ENCODE data around the gene MRPL14.

GRCh38 chr6:44064948-44065272 lies 62.3 kb downstream of the MRPL14 start:
- TF ChIP-seq POLR2A (IDR thresholded peaks at IDR 0.05) (no peak), CTCF (IDR thresholded peaks at IDR 0.05) (no peak)

Data from esophagus squamous epithelium (tissue), 4 donors.